ENCODE data around the gene KRTAP4-6. TPM values are rescaled to one million over a fixed set of nuclear protein-coding genes. Genes with fewer than 3 reads are reported as not detected.

KRTAP4-6 gene
- total and polyA plus RNA-seq, 2 of the 8 experiments (the other 6 are each of a cell fraction or from before 2014, with no cell fraction given): not detected

GRCh38 chr17:41144846-41145245, 4.5 kb upstream of the KRTAP4-6 start:
- H3K4me3 ChIP-seq (ENCODE audit: extremely low read depth in 1 of 4, insufficient read depth in 2 of 4, low read depth in 3 of 4, low read length in 4 of 4): no peak overlapping the region
- H3K18ac ChIP-seq (ENCODE audit: extremely low read depth, low read length): no peak overlapping the region
- ChIA-PET CTCF (ENCODE audit: partially characterized antibody) (no interaction called here), POLR2A (ENCODE audit: partially characterized antibody) (no interaction called here)
- H3K4me1 ChIP-seq (replicated peaks in 1 of 4; ENCODE audit: control insufficient read depth in 3 of 4, insufficient read depth in 4 of 4, low read length in 3 of 4): no peaks in the 10 kb centered on the region
- H3K14ac ChIP-seq (ENCODE audit: insufficient read length): no peak overlapping the region
- H3K79me2 ChIP-seq (ENCODE audit: control insufficient read depth in 1 of 2, insufficient read depth in 2 of 2, low read length in 2 of 2): no peaks in the 10 kb centered on the region
- no peak overlapping the region for H2BK12ac ChIP-seq (ENCODE audit: low read depth, low read length)
- H2BK20ac ChIP-seq (ENCODE audit: low read length): no peak overlapping the region
- no peak overlapping the region for H4K91ac ChIP-seq (replicated peaks; ENCODE audit: insufficient read length, low read length)
- H2AK5ac ChIP-seq (ENCODE audit: low read depth, low read length): no peak overlapping the region
- no peak overlapping the region for H2BK120ac ChIP-seq (replicated peaks; ENCODE audit: low read depth, low read length)
- H3K9me3 ChIP-seq (ENCODE audit: insufficient read depth in 2 of 2, low read depth in 1 of 2, low read length in 1 of 2): peaks cover 10 to 12% of the 10 kb centered on the region in 2 experiments; a peak in 3 of 4 replicates
- H3K4ac ChIP-seq (replicated peaks; ENCODE audit: insufficient read length, low read depth, low read length): no peak overlapping the region
- no peak overlapping the region for H2BK5ac ChIP-seq (ENCODE audit: low read depth, low read length)
- H4K5ac ChIP-seq (ENCODE audit: insufficient read length, low read depth, low read length): no peak overlapping the region
- 100% methylated on average over 1 of the region's 1 CpG; no CpG with 5 or more reads in 1 of the 2 experiments for WGBS, 2 experiments (ENCODE audit: extremely low coverage in 1 of 2, insufficient coverage in 1 of 2, insufficient read length in 1 of 2, insufficient replicate concordance in 2 of 2, low coverage in 1 of 2, low lambda C conversion rate in 2 of 2, missing lambda C conversion rate in 1 of 2)
- H3K56ac ChIP-seq (replicated peaks; ENCODE audit: insufficient read length, low read depth, low read length): no peak overlapping the region
- peaks cover 2% of the 10 kb centered on the region; the same call in 1 of the 2 replicates for H3K23me2 ChIP-seq (ENCODE audit: low read depth, low read length)
- FAIRE-seq (no peak), DNase-seq (ENCODE audit: low read depth in 1 of 2, low spot score in 2 of 2) (no peak)
- H3K4me2 ChIP-seq (ENCODE audit: insufficient read depth in 1 of 2, low read depth in 2 of 2, low read length in 2 of 2): no peak overlapping the region
- H3K9ac ChIP-seq (replicated peaks in 1 of 4; ENCODE audit: extremely low read depth in 1 of 4, low read depth in 3 of 4, low read length in 3 of 4): no peak overlapping the region
- no peak overlapping the region for H4K8ac ChIP-seq (ENCODE audit: extremely low read depth, insufficient read depth, low read length)
- H2BK15ac ChIP-seq (ENCODE audit: low read length): no peak overlapping the region
- TF ChIP-seq CHD2 (IDR thresholded peaks at IDR 0.05; ENCODE audit: low read length) (no peak), NRF1 (IDR thresholded peaks at IDR 0.05; ENCODE audit: low read depth, low read length) (no peak), KDM5A (IDR thresholded peaks at IDR 0.05; ENCODE audit: low read length) (no peak), CREB1 (IDR thresholded peaks at IDR 0.05) (no peak), SIRT6 (IDR thresholded peaks at IDR 0.05; ENCODE audit: low read length) (no peak), SIN3A (conservative IDR thresholded peaks at IDR 0.05 in 1 of 2, IDR thresholded peaks at IDR 0.05 in 1 of 2; ENCODE audit: low read depth in 1 of 2, low read length in 2 of 2) (no peak), USF2 (IDR thresholded peaks at IDR 0.05; ENCODE audit: low read length) (no peak)
- H3K79me1 ChIP-seq (ENCODE audit: low read depth, low read length): no peaks in the 10 kb centered on the region
- H3K23ac ChIP-seq (ENCODE audit: insufficient read length): no peak overlapping the region
- no peaks in the 10 kb centered on the region for H4K20me1 ChIP-seq (replicated peaks in 1 of 2; ENCODE audit: control insufficient read depth in 1 of 2, insufficient read depth in 2 of 2, low read length in 2 of 2)
- H3K27me3 ChIP-seq (replicated peaks in 1 of 4; ENCODE audit: control insufficient read depth in 3 of 4, extremely low read depth in 1 of 4, insufficient read depth in 3 of 4, low read length in 3 of 4): no peaks in the 10 kb centered on the region
- no peak overlapping the region for H3K27ac ChIP-seq (ENCODE audit: low read depth, low read length)
- no peaks in the 10 kb centered on the region for H3K36me3 ChIP-seq (ENCODE audit: control insufficient read depth in 2 of 4, insufficient read depth in 4 of 4, low read length in 3 of 4)
- H2AFZ ChIP-seq (ENCODE audit: low read length): no peak overlapping the region

Measured in H1 (cell line).